ENCODE measurements around the gene CTIF.

Gene CTIF

GRCh38 chr18:48605408-48605845 is 66.6 kb downstream of the CTIF start:
- DNase-seq = peak; percentile 38

- DNase-seq = peak; percentile 94
These were observed 68.5 kb downstream of the CTIF start for GRCh38 chr18:48607056-48607984.

GRCh38 chr18:48608581-48608980 is 69.8 kb downstream of the CTIF start:
- no peak for DNase-seq

- DNase-seq = no peak
These were observed 70.3 kb downstream of the CTIF start for GRCh38 chr18:48609114-48609513.

- DNase-seq = no peak
These were observed 71.3 kb downstream of the CTIF start for GRCh38 chr18:48609820-48610815.

DNA sequence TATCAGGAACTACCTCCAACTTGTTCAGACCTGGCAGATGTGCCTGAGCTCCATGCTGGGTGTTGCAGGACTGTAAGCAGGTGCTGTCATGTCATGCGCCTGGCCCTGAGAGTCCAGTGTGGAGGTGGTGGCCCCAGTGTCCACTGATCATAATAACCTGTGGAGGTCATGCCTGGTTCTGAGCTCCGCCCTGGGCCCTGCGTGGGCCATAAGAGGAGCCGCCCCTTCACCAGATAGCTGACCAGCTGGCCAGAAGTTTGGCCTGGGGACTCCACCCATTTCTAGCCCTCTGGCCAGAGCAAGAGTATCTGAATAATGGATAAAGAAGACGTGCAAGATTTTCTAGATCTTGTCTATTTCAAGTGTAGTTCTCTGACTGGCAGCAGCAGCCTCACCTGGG is 72.4 kb downstream of the CTIF start:
- no peak for DNase-seq

- DNase-seq = no peak
These were observed 73.1 kb downstream of the CTIF start for GRCh38 chr18:48611785-48612480.

DNA sequence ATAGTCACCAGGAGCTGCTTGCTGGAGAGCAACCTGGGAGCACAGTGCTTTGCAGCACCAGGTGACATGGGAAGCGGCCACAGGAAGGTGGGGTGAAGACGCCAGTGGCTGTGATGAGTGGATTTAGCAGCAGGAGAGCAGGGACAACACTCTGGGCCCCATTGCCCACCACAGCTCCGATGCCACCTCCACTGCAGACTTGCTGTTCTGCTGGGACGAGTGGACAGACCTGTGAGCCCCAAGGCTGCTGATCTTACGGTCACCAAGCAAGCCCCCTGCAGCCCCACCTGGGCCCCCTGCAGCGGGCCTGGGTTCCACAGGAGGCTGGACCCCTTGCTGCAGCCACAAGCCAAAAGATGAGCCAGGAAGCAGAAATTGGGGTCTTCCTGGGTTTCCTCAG is 73.7 kb downstream of the CTIF start:
- no peak for DNase-seq

DNA sequence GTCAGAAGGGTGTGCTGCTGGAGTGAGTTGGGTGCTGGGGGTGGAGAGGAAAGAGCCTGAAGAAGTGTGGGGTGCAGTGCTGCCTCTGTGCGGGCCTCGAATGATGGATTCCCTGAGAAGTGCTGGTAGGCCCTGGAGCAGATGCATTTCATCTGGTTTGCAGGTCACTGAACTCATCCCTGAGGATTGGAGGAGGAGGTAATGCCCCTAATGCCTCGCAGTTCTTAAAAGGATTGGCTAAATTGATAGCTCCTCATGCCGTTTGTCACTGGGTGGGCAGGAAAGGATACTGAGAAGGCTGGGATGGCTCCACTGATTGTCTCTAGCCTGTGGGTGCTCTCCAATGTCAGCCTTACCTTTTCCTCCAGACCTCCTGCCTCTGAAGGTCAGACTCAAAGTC is 74.1 kb downstream of the CTIF start:
- no peak for DNase-seq

GRCh38 chr18:48613589-48614404 is 75.0 kb downstream of the CTIF start:
- DNase-seq = peak; percentile 35

- no peak for DNase-seq
These were observed 77.0 kb downstream of the CTIF start for GRCh38 chr18:48615566-48616401.

GRCh38 chr18:48616484-48617255 is 77.8 kb downstream of the CTIF start:
- DNase-seq = no peak

DNA sequence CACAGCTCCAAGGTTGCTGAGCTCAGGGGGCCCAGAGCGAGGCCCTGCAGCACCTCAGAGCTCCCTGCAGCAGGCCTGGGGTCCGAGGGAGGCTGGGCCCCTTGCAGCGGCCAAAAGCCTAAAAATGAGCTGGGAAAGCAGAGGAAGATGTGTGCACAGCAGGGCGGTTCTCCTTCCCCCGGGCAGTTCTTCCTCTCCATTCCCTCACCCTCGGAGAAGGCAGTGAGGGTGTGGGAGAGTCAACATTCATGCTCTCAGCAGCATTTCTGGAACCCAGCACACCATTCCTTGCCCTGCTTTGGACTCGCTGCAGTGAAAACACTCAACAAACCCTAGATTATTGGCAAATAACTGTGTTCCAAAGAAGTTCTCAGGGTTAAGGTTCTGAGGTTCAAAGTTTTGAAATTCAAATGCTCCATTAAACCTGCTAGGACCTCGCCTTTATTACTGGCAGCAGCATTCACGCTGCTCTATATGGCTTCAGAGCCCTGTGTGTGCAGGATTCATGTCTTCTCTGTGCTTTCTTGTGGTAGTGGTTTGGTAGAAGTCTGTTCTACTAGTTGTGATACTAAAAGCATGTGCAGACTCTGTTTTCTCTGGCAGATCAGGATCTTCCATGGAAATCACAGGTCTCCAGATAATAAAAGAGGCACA is 79.1 kb downstream of the CTIF start:
- no peak for DNase-seq

DNA sequence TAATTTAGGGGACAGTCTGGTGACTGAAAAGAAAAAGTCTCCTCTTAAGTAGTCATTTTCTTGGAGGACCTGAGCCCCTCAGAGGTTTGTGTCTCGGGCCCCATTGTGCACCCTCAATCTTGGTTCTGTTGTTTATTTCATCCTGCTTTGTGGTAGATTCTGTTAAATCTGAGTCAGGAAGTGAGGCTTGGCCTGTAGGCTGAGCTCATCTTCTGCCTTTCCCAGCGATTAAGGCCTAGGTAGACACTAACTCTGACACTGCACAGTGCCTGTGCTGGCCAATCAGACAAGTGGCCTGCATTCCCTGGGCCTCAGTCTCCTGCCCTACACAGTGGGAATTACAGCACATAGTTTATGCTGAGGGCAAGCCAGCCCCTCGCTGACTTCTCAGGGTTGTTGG is 80.2 kb downstream of the CTIF start:
- DNase-seq = no peak

DNA sequence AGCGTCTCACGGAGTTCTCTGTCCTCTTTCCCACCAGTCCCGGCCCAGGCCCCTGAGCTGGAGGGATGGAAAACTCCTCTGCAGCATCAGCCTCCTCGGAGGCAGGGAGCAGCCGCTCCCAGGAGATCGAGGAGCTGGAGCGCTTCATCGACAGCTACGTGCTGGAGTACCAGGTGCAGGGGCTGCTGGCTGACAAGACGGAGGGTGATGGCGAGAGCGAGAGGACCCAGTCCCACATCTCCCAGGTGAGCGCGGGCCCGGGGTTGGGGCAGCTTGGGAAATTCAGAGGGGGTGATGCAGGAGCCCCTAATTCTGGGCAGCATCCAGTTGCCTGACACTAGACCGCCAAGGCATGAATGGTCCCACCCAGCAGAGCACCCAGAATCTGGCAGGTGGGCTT is 80.7 kb downstream of the CTIF start:
- no peak for DNase-seq

GRCh38 chr18:48620071-48620470 is 81.2 kb downstream of the CTIF start:
- peak; percentile 50 for DNase-seq

- DNase-seq = peak; percentile 87
These were observed 82.4 kb downstream of the CTIF start for GRCh38 chr18:48621240-48621639.

DNA sequence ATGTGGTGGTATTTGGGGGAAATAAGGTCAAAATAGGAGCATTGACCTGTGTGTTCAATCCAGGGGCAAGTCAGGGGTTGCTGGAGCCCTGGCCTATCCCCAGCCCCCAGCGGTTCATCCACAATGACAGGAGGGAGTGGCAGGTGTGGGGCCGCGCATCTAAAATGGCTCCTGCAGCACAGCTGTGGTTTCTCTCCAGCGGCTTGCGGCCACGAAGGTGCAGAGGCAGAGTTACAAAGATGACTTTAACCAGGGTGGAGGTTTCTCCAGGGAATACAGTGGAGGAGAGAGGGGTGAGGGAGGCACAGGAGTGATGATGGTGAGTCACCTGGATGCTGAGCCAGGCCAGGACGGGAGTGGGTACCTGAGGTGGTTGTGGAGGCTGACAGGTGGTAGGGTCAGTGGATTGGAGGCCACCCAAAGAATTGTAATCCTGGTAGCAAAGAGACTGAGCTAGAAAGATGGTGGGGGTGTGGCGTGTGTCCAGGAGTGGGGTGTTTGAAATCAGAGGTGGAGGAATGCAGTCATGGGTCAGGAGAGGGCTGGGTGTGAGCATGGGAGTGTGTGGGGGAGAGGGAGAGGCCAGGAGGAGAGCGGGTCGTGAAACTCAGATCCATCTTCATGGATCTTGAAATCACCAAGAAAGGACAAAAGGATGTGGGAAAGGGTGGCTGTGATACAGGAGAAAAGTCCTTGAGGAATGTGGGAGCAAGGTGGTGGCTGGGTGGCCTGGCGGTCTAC is 83.2 kb downstream of the CTIF start:
- DNase-seq = peak; percentile 50

- DNase-seq = peak; percentile 71
These were observed 84.1 kb downstream of the CTIF start for GRCh38 chr18:48622911-48623431.
